C4-2B (cell line): Measurements from ENCODE around the gene ZNF439.

Experiments
- ZFX ChIP-seq: fragments of 450-650 bp; IDR thresholded peaks from 2 replicates; pipeline ENCODE4 v1.6.1; 2017
- TF ChIP-seq, protein P1 (sequence below): fragments of 450-650 bp; conservative IDR thresholded peaks from 2 replicates; pipeline ENCODE4 v1.5.1; 2017; ENCODE audit warnings: mild to moderate bottlenecking

DNA sequence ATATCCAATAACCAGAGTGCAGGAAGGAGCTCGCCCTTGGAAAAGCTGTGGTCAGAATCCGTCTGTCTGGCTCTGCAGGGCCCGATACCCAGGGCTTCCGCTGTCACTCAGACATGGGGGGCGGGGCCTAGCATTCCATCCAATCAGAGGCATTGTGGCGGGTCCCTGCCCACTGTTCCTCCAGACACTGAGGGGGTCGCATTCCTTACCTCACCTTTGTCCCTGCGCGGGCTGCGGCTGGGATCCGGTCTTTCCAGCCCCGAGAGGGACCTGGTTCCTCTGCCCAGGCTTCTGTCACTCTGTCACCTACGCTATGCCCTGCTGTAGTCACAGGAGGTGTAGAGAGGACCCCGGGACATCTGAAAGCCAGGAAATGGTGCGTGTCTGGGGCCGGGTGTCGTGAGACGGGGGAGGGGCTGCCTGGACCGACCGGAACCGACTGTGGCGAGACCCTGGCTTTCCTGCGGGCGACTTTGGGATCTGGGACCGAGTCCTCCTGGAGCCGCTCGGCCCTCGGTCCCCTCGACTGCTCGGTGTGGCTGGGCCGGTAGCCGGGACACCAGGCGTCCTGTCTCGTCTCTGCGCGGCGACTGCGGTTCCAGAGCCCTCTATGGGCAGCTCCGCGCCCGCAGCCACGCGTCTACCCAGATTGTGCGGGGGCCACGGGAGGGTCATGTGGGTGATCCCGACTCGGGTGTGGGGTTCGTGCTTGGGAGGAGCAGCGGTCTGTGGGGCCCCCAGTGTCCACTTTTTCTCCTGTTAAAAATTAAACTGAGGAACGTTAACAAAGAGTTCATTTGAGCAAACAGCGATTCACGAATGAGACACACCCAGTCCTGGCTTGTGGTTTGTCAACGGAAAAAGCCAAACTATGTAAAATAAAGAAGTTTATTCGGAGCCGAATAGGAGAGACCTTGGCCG lies 39.3 kb downstream of the ZNF439 start, which contains the start of gene ZNF69:
- TF ChIP-seq, protein P1, sequence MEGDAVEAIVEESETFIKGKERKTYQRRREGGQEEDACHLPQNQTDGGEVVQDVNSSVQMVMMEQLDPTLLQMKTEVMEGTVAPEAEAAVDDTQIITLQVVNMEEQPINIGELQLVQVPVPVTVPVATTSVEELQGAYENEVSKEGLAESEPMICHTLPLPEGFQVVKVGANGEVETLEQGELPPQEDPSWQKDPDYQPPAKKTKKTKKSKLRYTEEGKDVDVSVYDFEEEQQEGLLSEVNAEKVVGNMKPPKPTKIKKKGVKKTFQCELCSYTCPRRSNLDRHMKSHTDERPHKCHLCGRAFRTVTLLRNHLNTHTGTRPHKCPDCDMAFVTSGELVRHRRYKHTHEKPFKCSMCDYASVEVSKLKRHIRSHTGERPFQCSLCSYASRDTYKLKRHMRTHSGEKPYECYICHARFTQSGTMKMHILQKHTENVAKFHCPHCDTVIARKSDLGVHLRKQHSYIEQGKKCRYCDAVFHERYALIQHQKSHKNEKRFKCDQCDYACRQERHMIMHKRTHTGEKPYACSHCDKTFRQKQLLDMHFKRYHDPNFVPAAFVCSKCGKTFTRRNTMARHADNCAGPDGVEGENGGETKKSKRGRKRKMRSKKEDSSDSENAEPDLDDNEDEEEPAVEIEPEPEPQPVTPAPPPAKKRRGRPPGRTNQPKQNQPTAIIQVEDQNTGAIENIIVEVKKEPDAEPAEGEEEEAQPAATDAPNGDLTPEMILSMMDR, result no peak
- TF ChIP-seq ZFX, result no peak
